ENCODE measurements around the gene JAK2.
"Not testable (repeated sequence)": the region's sequence is repeated elsewhere in the genome, so short reads cannot be mapped to it uniquely, and the experiment has no call there.

Gene JAK2

DNA sequence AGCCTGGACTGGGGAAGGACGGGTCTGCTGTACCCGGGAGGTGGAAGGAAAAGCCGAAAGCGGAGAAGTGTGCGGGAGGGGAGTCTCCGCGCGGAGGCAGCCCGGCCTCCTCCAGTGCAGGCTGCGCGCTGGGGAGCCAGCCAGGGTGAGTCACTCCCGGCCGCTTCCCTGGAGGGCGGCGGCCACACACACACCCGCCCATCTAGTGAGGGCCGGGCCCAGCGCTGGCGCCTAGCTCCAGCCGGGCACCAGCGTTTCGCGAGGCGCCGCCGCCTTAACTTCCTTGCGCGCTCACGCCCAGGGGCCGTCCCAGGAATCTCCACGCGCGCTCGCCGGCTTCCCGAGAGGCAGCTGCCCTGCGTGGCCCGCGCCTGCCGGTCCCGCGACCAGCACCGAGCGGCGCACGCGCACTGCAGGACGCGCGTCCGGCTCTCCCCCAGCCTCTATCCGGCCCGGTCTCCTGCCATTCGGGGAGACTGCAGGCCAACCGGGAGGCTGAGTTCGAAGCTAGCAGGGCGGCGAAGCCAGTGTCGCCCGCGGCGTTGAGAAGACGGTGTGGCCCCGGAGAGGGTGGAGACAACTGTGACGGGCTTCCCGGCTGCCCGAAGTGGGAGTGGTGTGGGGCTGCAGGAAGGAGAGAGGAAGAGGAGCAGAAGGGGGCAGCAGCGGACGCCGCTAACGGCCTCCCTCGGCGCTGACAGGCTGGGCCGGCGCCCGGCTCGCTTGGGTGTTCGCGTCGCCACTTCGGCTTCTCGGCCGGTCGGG is at the start of gene JAK2:
TSS of gene JAK2 (plus strand) at position 652 of the 765 bp plus-strand sequence. CDS start 36,716 bp downstream, outside the sequence.
- DNase-seq (ENCODE audit: low read depth in 3 of 3): peak; percentile 65 to 73 (median 66)

GRCh38 chr9:4936277-4936676 is 48.8 kb upstream of the JAK2 start:
- no peak for DNase-seq (ENCODE audit: low read depth in 3 of 3)

DNA sequence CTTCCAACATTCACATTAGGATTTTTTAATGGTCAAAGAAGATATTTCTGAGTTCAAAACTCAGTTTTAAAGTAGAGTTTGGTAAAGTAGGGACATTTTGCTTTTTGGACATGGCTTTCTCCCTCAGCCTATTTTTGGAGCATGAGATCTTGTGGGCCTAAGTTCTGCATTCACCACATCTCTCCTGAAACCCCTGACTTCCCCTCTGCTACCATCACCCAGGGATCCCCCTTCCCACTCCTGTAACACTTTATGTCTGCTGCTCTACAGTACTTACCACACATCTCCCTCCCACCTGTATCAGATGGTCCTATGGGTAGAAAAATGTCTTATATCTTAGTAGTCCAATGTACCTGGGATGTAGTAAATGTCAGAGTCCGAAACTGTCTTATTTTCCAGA is 48.2 kb upstream of the JAK2 start:
- no peak for DNase-seq (ENCODE audit: low read depth in 3 of 3)

GRCh38 chr9:4937446-4937845 is 47.6 kb upstream of the JAK2 start:
- no peak for DNase-seq (ENCODE audit: low read depth in 3 of 3)

- no peak for DNase-seq (ENCODE audit: low read depth in 3 of 3)
Measured at GRCh38 chr9:4938496-4938895, 46.6 kb upstream of the JAK2 start.

GRCh38 chr9:4939118-4939561 is 45.9 kb upstream of the JAK2 start:
- DNase-seq (ENCODE audit: low read depth in 3 of 3): no peak

DNA sequence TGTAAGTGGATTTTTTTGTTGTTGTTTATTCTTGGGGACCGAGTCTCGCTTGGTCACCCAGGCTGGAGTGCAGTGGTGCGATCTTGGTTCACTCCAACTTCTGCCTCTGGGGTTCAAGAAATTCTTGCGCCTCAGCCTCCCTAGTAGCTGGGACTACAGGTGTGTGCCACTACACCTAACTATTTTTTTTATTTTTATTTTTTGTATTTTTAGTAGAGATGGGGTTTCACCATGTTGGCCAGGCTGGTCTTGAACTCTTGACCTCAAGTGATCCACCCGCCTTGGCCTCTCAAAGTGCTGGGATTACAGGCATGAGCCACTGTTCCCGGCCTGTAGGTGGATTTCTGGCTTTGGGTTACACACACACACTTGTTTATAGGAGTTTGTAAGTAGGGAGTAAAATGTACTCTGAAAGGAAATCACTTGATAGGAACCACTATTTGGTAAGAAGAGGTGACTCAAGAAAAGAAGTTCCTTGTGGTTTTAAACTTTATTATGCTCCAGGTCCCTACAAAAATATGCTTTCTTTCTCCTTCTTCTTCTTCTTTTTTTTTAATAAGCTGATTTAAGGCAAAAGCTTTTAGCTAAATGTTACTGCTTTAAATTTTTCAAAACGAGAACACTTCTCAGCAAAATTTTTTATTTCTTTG is 42.9 kb upstream of the JAK2 start:
- not testable (repeated sequence) for DNase-seq (ENCODE audit: low read depth in 3 of 3)

DNA sequence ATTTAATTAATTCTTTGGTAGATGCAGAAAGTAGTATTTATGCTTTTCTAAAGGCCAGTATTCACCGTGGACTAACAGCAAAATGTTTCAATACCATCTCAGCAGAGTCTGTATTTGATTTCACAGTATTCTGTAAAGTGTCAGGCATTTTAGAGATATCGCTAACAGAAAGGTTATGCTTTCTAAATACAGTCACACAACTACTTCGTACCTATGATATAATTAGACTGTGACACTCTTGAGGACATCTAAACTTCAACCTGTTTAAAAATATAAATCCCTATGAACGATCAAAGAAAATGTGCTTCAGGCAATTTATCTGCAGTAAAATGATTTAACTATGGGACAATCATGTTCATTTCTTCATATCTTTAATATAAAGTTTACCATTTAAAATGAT is 41.7 kb upstream of the JAK2 start:
- no peak for DNase-seq (ENCODE audit: low read depth in 3 of 3)

- not testable (repeated sequence) for DNase-seq (ENCODE audit: low read depth in 3 of 3)
Measured at GRCh38 chr9:4944431-4945211, 40.5 kb upstream of the JAK2 start.

GRCh38 chr9:4946937-4947336 is 38.1 kb upstream of the JAK2 start:
- no peak for DNase-seq (ENCODE audit: low read depth in 3 of 3)

GRCh38 chr9:4955836-4956235 is 29.2 kb upstream of the JAK2 start:
- DNase-seq (ENCODE audit: low read depth in 3 of 3): no peak

- DNase-seq (ENCODE audit: low read depth in 3 of 3): no peak
Measured at GRCh38 chr9:4959031-4959430, 26.0 kb upstream of the JAK2 start.

- no peak for DNase-seq (ENCODE audit: low read depth in 3 of 3)
Measured at GRCh38 chr9:4962085-4962484, 23.0 kb upstream of the JAK2 start.

GRCh38 chr9:4964540-4964939 is 20.5 kb upstream of the JAK2 start:
- DNase-seq (ENCODE audit: low read depth in 3 of 3): no peak

GRCh38 chr9:4965174-4965821 is 19.8 kb upstream of the JAK2 start:
- no peak for DNase-seq (ENCODE audit: low read depth in 3 of 3)

GRCh38 chr9:4967523-4967922 is 17.5 kb upstream of the JAK2 start:
- no peak for DNase-seq (ENCODE audit: low read depth in 3 of 3)

DNA sequence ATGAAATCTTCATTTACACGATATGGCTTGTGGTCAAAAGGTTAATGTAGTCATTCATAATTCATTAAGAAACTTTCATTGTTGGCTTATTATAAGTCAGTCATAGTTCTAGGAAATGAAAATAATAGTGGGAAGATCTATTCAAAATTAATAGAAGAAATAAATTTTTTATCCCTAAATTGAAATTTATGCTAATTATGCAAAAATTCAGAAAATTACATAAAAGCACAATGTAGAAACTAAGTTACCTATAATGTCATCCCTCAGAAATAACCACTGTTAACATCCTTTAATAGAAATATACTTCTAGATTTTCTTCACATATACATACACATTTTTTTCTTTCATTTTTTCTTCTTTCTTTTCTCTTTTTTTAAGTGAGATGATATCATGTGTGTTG is 15.9 kb upstream of the JAK2 start:
- no peak for DNase-seq (ENCODE audit: low read depth in 3 of 3)

DNA sequence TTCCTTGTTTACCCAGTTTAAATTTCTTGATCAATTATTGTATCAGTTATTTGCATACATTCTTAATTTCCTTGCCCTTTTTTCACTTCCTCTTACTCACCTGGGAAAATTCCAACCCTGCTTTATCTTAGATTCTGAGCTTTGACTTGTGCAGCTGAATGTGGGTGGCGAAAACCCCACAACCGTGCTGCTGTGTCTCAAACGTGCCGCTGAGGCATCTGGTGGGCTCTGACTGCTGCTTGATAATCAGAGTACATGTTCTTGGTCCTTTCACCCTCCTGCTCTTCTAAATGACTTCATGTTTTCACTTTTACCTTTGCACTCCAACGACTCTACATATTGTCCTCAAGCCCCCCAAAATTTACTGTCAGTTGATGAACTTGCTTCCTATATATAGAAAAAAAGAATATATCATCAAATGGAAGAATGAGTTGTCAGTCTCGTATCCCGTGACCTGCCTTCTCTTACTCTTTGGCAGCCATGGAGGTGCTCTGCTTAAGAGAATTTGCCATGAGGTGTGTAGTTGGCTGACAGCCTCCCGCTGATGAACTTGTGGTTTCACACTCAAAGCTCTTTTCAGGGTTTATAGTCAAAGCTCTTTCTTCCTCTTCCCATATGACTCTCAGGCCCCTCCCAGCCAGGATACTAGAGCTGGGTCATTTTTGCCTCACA is 14.0 kb upstream of the JAK2 start:
- peak; percentile 26 to 54 (median 33) for DNase-seq (ENCODE audit: low read depth in 3 of 3)

DNA sequence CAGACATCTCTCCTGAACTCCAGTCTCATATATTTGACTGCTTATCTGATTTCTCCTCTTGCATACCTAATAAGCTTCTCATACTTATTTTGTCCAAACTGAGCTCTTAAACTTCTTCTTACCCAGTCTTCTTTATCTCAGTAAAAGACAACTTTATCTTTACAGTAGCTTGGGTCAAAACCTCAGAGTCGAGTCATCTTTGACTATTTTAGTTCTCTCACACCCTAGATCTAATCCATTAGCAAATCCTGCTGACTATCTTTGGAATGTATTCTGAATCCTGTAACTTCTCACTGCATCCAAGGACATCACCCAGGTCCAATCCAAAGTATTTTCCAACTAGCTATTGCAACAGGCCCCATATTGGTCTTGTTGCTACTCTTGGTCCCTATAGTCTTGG is 11.8 kb upstream of the JAK2 start:
- no peak for DNase-seq (ENCODE audit: low read depth in 3 of 3)

- DNase-seq (ENCODE audit: low read depth in 3 of 3): no peak
Measured at GRCh38 chr9:4973902-4974301, 11.2 kb upstream of the JAK2 start.

DNA sequence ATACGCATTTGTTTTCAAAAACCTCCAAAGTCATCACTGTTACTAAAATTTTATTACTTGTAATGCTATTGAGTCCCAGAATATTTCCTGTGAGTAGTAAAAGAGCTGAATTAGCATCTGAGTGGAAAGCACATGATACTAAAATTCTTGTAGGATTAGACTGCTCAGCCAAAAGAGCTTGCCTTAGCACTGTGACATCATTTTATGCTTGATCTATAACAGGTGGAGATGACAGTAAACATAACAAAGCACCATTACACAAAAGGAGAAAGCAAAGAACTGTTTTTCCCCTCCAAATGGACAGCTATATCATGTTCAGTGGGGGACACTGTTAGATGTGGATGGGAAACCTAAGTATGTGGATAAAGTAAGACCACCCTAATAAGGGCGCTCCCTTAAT is 5.8 kb upstream of the JAK2 start:
- DNase-seq (ENCODE audit: low read depth in 3 of 3): no peak
